ENCODE results near the gene CPLX3.

CPLX3 gene

GRCh38 chr15:74821790-74822158 lies 4.7 kb upstream of the CPLX3 start:
- DNase-seq (ENCODE audit: low read depth), result no peak
- TF ChIP-seq, protein P1, sequence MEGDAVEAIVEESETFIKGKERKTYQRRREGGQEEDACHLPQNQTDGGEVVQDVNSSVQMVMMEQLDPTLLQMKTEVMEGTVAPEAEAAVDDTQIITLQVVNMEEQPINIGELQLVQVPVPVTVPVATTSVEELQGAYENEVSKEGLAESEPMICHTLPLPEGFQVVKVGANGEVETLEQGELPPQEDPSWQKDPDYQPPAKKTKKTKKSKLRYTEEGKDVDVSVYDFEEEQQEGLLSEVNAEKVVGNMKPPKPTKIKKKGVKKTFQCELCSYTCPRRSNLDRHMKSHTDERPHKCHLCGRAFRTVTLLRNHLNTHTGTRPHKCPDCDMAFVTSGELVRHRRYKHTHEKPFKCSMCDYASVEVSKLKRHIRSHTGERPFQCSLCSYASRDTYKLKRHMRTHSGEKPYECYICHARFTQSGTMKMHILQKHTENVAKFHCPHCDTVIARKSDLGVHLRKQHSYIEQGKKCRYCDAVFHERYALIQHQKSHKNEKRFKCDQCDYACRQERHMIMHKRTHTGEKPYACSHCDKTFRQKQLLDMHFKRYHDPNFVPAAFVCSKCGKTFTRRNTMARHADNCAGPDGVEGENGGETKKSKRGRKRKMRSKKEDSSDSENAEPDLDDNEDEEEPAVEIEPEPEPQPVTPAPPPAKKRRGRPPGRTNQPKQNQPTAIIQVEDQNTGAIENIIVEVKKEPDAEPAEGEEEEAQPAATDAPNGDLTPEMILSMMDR (IDR thresholded peaks at IDR 0.05; ENCODE audit: insufficient read depth, low read depth, low read length, missing control alignments), result no peak
- no peak overlapping the region for H3K4me3 ChIP-seq (ENCODE audit: low read length)

DNA sequence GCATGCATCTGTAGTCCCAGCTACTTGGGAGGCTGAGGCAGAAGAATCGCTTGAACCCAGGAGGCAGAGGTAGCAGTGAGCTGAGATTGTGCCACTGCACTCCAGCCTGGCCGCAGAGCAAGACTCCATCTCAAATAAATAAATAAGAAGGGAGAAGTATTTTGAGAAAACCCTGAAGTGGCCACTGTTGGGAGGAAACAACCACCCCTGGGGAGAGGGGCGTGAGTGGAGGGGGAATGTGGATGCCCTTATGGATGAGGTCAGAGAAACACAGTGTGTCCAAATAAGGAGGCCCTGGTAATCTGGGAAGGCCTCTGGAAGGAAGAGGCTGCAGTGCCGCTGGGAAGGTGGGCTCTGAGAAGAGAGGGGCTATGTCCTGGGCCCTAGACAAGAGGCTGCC lies 4.2 kb upstream of the CPLX3 start:
- TF ChIP-seq, protein P1 (IDR thresholded peaks at IDR 0.05; ENCODE audit: insufficient read depth, low read depth, low read length, missing control alignments), result no peak
- no peak overlapping the region for H3K4me3 ChIP-seq (ENCODE audit: low read length)
- no peak for DNase-seq (ENCODE audit: low read depth)

DNA sequence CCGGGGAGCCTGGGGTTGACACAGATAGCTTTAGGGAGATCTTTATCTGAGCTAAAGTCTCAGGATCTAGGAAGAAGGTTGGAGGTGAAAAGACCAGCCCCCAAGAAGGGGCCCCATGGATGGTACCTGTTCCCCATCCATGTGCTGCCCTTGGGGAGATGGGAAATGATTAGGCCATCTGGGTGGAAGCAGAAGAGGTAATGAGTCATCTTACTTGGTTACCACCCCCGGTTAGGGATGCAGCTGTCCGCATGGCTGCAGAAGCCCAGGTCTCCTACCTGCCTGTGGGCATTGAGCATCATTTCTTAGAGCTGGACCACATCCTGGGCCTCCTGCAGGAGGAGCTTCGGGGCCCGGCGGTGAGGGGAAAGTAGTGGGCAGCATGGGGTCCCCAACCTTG lies 3.1 kb upstream of the CPLX3 start:
- TF ChIP-seq, protein P1 (IDR thresholded peaks at IDR 0.05; ENCODE audit: insufficient read depth, low read depth, low read length, missing control alignments), result no peak
- DNase-seq (ENCODE audit: low read depth), result peak; percentile 44
- H3K4me3 ChIP-seq (ENCODE audit: low read length), result no peak overlapping the region

DNA sequence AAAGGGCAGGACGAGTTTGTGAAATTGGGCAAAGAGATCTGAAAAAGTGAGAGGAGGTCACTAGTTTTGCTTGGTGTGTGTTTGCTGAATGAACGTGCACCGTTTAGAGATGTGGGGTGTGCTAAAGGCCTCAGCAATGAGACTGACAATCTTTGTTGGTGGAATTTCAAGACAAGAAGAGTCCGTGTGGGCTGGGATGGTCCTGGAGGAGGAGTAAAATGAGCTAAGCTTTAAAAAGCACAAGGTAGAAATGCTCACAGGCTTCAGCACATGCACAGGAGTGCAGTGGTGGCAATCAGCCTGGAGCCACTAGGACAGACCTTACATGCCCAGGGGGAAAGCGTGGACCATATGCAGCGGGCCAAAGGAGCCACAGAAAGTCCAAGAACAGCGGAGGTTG lies 1.5 kb upstream of the CPLX3 start:
- DNase-seq (ENCODE audit: low read depth), result no peak
- TF ChIP-seq, protein P1 (IDR thresholded peaks at IDR 0.05; ENCODE audit: insufficient read depth, low read depth, low read length, missing control alignments), result no peak

GRCh38 chr15:74825866-74826265 lies 561 bp upstream of the CPLX3 start:
- TF ChIP-seq, protein P1 (IDR thresholded peaks at IDR 0.05; ENCODE audit: insufficient read depth, low read depth, low read length, missing control alignments), result no peak
- no peak for DNase-seq (ENCODE audit: low read depth)
- H3K4me3 ChIP-seq (ENCODE audit: low read length), result no peak overlapping the region

More for the DNA sequence above, 1.5 kb upstream of the CPLX3 start:
- no peak overlapping the region for H3K4me3 ChIP-seq (ENCODE audit: low read length)

DNA sequence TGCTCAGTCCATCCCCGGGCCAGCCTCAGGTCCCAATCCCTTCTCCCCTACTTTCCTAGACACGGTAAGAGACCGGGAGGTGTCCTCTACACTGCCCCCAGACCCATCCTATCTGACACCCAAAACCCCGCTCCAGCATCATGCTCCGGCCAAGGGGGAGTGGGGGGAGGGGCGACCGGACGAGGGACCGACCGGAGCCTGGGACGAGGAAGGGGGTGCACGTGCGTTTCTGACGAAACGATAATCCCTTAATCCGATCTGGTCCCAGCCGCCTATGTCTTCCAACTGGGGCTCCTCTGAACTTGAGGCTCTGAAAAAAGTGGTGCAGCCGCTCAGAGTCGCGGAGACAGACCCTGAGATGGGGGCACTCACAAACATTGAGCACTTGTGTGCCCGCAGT lies 494 bp downstream of the CPLX3 start:
- DNase-seq (ENCODE audit: low read depth), result no peak
- no peak overlapping the region for H3K4me3 ChIP-seq (ENCODE audit: low read length)
- TF ChIP-seq, protein P1 (IDR thresholded peaks at IDR 0.05; ENCODE audit: insufficient read depth, low read depth, low read length, missing control alignments), result no peak

- no peak for DNase-seq (ENCODE audit: low read depth)
- H3K4me3 ChIP-seq (ENCODE audit: low read length), result no peak overlapping the region
- TF ChIP-seq, protein P1 (IDR thresholded peaks at IDR 0.05; ENCODE audit: insufficient read depth, low read depth, low read length, missing control alignments), result no peak
Observed at GRCh38 chr15:74827614-74828013, 1.2 kb downstream of the CPLX3 start.

All from epithelial cell of esophagus (primary cell).